Fibroblast of the aortic adventitia (primary cell): ENCODE measurements around the gene WDR55. TPM values are rescaled to one million over a fixed set of nuclear protein-coding genes. Genes with fewer than 3 reads are reported as not detected.
"Not testable (repeated sequence)": the region's sequence is repeated elsewhere in the genome, so short reads cannot be mapped to it uniquely, and the experiment has no call there.

Experiments
- DNase-seq: peaks from one replicate; pipeline ENCODE4 v3.0.0-alpha.2; 2010; ENCODE audit warnings: low read depth
- H3K4me3 ChIP-seq: 2 replicates; pipeline ENCODE4 v1.5.1; 2011; ENCODE audit warnings: low read depth, mild to moderate bottlenecking, control low read depth, low read length, moderate library complexity
- CTCF ChIP-seq: IDR thresholded peaks from 2 replicates; pipeline ENCODE4 v1.5.1; 2011; ENCODE audit warnings: mild to moderate bottlenecking, low read length, control low read depth, inconsistent platforms; ENCODE audit not compliant: insufficient read depth
- total RNA-seq: library from RNA; depleted of rRNA; stranded (reverse); fragments of >200 nt; gene quantifications from 2 replicates; pipeline ENCODE4 v1.2.3, GENCODE V29; 2012; ENCODE audit warnings: low replicate concordance

Gene WDR55
- total RNA-seq, 1 donor = 21.9 TPM

DNA sequence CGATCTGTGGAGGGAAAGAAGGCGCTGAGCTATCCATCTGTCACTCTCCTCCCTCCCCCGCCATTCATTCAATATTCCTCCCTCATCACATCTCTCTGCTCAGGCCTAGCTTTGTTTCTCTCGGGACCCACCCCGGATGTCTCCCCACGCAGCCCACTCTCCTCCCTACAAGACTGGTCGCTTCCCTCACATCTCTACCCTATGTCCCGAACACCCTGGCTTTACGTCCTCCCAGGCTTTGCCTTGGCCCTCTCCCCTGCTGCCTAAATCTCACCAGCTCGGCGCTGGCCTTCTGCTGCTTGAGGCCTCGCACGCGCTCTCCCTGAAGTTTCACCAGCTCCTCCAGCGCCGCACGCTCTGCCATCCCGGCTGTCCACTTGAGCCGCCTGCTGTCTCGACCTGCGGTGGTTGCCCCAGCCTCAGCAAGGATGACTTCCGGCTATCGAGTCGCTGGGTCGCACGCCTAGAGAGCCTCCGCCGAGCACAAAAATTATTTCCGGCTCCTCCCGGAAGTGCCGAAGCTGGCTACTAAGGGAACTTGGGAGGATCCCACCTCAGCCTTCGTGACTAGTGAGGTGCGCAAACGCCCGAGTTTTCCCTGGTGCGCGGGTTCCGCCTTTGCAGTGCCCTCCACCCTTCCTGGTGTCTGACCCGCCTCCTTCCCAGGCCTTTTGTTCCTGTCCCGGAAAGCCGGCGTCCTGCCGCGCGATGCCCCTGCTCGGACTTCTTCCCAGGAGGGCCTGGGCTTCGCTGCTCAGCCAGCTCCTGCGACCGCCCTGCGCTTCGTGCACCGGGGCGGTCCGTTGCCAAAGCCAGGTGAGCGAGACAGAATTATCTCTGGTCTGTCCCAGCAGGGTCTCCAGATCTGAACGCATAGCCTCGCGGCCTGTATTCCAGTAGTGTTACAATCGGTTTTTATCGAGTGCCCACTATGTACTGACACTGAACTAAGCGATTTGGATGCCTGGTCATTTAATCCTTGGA, 26.5 kb downstream of the WDR55 start, which contains the start of the genes HARS1 and HARS2:
Gene HARS1, minus strand, starts transcription at position 430 of the 984 bp plus-strand sequence. Its CDS starts 66 bp downstream, at position 364.
Gene HARS2, plus strand, starts transcription at position 515 of the 984 bp plus-strand sequence. Its CDS starts 194 bp downstream, at position 709.
- H3K4me3 ChIP-seq = peak within 1 kb of the TSS; percentile 99
- DNase-seq = peak; percentile 95
- peak; percentile 1 for TF ChIP-seq CTCF

- no peak for TF ChIP-seq CTCF
- no peak overlapping the region for H3K4me3 ChIP-seq
- peak; percentile 20 for DNase-seq
Measured at GRCh38 chr5:140694276-140694675, 29.6 kb downstream of the WDR55 start.

DNA sequence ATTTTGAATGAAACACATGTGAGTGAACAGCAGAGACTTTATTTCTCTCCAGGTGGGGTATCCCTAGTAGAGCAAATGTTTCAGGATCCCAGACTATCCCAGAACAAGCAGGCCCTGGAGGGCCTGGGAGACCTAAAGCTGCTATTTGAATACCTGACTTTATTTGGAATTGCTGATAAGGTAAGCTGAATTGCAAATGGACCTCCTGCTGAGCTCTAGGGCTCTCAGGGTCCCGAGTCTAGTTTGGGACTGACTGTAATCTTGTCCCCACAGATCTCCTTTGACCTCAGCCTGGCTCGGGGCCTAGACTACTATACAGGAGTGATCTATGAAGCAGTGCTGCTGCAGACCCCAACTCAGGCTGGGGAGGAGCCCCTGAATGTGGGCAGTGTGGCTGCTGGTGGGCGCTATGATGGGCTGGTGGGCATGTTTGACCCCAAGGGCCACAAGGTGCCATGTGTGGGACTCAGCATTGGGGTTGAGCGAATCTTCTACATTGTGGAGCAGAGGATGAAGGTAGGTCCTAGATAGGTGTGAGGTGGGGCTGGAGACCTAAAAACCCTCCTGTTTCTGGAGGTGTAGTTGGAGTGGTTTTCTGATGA, 32.3 kb downstream of the WDR55 start:
- TF ChIP-seq CTCF = no peak
- no peak for DNase-seq
- H3K4me3 ChIP-seq = no peak overlapping the region

GRCh38 chr5:140700177-140701144, 35.8 kb downstream of the WDR55 start, which contains the start of gene ZMAT2:
Gene ZMAT2, plus strand, starts transcription at chr5:140700447. Its CDS starts 14 bp downstream, at chr5:140700461.
- H3K4me3 ChIP-seq = peak within 1 kb of the TSS; percentile 98
- DNase-seq = peak; percentile 99

GRCh38 chr5:140707812-140708211, 43.1 kb downstream of the WDR55 start:
- H3K4me3 ChIP-seq = no peak overlapping the region
- no peak for TF ChIP-seq CTCF
- DNase-seq = no peak

More at GRCh38 chr5:140700177-140701144, 35.8 kb downstream of the WDR55 start, which contains the start of gene ZMAT2:
- no peak for TF ChIP-seq CTCF

- DNase-seq, H3K4me3 ChIP-seq: not testable (repeated sequence)
Measured at GRCh38 chr5:140708787-140709186, 44.1 kb downstream of the WDR55 start.
